GM19043 (cell line): ENCODE data around the gene PFKFB4.
"Not testable (repeated sequence)": the region's sequence is repeated elsewhere in the genome, so short reads cannot be mapped to it uniquely, and the experiment has no call there.

Experiments used
- ATAC-seq: cut with Tn5 transposase; IDR thresholded peaks from one replicate; pipeline ENCODE4 v1.9.1; 2021; ENCODE audit warnings: low read depth; ENCODE audit not compliant: unreplicated experiment

PFKFB4 gene

DNA sequence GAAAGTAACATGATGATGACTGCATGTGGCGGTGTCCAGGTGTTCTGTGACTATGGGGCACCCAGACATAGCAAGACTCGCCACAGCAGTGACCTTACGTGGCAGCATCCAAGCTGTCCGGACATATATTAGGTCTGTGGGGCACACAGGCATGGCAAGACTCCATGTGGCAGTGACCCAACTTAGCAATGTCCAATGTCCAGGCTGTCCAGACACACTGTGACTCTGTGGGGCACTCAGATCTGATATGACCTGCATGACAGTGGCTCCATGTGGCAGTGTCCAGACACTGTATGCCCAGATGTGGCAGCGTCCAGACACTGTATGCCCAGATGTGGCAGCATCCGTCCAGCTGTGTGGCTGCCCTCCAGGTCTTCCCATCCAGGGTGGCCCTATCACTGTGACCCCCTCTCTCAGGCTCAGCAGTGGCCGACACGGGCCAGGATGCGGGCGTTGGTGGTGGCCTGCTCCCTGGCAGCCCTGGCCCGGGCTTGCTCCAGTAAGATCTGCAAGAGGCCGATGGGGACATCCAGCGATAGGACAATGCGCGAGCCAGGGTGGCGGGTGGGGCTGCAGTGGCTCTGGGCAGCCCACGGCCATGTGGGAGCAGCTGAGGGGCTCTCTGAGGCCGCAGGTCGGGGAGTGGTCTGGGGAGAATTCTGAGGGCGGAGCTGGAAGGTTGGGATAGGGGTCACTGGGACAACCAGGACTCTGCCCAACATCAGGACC is 5.9 kb upstream of the PFKFB4 start:
- ATAC-seq = no peak

GRCh38 chr3:48561045-48561736 is 4.6 kb upstream of the PFKFB4 start:
- no peak for ATAC-seq

DNA sequence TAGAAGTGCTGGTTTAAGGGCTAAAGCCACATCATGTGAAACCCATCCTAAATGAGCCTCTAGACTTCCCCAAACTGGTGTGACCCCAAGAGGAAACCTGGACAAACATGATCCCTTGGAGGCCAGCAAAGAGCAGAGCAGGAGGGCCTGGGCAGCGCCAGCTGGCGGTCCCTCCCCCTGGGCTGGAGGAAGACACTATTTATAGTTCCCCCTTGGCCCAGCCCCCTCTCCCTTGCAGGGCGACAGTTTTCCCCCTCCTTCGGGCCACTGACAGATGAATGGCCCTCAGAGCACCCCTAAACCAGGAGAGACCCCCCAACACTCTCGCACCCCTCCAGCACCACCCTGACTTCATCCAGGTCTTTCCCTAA is 4.0 kb upstream of the PFKFB4 start:
- no peak for ATAC-seq

- no peak for ATAC-seq
Observed at GRCh38 chr3:48558493-48559134, 2.0 kb upstream of the PFKFB4 start.

DNA sequence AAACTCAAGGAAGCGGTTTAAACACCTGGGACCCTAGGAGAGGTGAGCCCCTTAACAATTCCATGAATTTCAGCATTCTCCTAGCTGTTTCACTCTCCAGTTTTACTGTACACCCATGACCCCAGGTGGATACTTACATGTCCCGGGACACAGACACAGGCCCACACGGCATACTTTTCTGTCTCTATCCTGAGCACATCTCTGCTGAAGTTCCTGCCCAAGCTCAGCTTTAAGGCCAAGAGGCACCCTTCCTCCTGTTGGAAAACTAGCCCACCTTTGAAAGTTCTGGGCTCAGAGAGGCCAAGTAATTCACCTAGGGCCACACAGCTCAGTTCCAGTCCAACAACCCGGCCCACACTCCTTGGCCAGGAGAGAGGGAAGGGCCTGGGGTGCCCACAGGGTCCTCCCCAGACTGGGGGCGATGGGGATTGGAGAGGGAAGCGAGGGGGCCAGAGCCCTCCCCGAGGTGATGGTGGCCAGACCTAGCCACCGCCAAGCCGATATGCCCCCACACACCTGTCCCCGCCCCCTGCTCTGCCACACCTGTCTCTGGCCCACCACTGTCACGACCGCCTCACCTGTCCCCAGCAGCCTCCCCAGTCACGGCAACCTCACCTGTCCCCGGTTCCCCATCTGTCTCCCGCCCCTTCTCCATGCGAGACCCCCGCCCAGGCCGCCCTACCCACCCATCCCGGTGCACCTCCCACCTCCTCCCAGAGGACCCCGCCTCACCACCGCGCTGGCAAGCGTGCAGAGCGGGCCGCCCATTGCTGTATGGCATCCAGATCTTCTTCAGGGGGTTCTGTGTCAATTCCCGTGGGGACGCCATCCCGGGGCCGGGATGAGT is 431 bp downstream of the PFKFB4 start:
- ATAC-seq = no peak

DNA sequence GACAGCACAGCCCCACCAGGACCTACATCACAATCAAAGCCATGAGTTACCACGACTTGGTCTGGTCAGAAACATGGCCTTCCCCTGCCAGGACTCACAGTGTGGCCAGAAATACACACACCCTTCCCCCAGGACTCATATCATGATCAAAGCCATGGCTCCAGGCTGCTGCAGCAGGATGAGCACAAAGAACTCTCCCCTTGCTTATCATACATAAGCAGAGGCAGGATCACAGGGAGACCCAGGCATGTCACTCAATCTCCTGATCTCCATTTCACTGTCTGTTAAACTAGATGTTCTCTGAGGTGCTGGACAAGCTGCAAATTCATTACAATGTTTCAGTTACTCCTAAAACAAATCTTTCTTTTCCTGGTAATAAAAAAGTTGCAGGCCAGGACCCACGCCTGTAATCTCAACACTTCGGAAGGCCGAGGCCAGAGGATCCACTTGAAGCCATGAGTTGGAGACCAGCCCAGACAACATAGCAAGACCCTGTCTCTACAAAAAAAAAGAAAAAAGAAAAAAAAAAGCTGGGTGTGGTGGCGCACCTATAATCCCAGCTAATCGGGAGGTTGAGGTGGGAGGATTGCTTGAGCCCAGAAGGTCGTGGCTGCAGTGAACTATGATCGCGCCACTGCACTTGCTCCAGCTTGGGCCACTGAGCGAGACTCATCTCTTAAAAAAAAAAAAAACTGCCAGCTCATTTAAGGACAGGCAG is 1.2 kb downstream of the PFKFB4 start:
- no peak for ATAC-seq

DNA sequence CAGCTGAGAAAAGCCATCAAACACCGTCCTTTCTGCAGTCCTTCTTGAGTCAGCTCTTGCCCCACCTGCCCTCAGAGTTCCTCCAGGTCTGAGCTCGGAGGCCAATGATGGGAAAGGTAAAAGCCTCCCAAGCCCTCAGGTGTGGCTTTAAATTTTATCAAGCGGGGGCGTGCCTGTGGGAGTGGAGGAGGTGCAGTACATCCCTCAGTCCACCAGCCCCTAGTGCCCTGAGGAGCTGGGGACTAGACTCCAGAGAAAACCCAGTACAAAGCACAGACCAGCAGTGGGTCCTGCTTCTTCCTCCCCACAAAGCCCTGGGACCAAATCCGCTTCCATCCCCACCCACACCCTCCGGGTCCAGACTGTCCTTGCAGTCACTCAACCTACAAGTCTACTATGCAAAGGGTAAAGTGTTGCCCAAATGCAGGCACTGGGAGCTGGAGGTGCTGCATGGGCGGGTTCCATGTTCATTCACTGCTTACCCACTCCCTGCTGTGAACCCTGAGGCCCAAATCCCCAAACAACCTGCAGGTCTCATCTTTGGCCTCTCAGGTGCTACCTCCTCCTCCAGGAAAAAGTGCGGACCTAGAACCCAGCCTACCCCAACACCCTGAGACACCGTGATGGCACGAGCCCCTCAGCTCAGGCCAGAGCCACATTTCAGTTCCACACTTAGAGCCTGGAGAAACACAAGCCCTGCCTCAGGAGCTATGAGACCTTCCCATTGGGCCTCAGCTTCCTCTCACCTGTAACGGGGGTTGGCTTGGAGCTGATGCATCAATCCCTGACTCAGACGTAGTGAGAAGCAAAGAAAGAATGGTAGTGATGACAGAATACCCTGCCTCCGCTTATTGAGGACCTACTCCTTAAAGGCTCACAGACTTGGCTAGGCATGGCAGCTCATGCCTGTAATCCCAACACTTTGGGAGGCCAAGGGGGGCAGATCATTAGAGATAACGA is 2.4 kb downstream of the PFKFB4 start:
- ATAC-seq = no peak

- no peak for ATAC-seq
Observed at GRCh38 chr3:48553361-48553760, 3.2 kb downstream of the PFKFB4 start.

GRCh38 chr3:48552111-48552951 is 4.3 kb downstream of the PFKFB4 start:
- ATAC-seq = no peak

DNA sequence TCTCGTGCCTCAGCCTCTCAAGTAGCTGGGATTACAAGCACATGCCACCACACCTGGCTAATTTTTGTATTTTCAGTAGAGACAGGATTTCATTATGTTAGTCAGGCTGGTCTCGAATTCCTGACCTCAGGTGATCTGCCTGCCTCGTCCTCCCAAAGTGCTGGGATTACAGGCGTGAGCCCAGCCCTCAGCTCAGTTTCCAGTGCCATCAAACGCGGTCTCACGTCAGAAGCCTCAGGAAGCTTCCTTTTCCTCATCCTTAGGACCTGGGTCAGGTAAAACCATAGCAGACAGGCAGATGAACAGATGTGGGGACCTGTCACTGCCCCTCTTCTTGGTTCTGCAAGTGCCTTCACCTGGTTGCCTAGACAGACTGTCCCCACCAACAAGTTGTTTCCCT is 5.0 kb downstream of the PFKFB4 start:
- ATAC-seq = not testable (repeated sequence)

- peak; percentile 51 for ATAC-seq
Observed at GRCh38 chr3:48548729-48549705, 7.6 kb downstream of the PFKFB4 start.

- ATAC-seq = no peak
Observed at GRCh38 chr3:48548126-48548525, 8.5 kb downstream of the PFKFB4 start.

GRCh38 chr3:48546203-48546829 is 10.3 kb downstream of the PFKFB4 start:
- no peak for ATAC-seq

DNA sequence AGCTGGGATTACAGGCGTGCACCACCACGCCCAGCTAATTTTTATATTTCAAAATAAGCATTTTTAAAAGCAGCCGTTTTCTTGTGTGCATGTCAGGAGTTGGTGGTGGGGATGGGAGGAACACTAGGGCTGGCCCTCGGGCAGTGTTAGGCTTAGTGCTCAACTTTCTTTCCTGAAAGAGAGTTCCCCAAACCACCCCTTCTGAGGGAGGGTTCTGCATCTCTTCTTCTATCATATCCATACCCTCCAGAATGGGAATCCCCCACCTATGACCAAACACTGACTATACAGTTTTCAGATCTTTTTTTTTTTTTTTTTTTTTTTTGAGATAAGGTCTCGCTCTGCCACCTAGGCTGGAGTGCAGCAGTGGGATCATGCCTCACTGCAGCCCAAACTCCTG is 12.5 kb downstream of the PFKFB4 start:
- no peak for ATAC-seq

GRCh38 chr3:48543271-48543866 is 13.2 kb downstream of the PFKFB4 start:
- no peak for ATAC-seq

DNA sequence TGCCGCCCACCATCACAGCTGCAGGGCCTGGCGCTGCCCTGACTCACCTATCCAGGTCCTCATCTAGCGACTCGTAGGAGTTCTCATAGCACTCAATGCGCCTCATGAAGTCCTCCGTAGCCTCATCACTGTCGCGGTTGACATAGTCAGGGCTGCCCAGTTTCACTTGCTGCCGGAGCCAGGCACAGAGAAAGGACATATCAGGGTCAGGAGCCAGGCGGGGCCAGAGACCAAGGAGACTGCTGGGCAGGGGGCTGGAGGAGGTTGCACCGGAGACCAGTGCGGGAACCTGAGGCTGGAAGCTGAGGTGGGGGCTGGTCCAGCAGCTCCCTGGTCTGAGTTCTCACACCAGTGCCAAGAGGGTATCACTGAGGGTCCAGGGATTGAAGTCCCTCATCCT is 18.2 kb downstream of the PFKFB4 start:
- no peak for ATAC-seq
